Endothelial cell (in vitro differentiated cells): ENCODE data around the gene KNDC1. TPM values are rescaled to one million over a fixed set of nuclear protein-coding genes. Genes with fewer than 3 reads are reported as not detected.
A peak's percentile ranks its signal among the peaks of the same experiment; 100 is the strongest.

Source experiments
- DNase-seq: peaks from one replicate; pipeline ENCODE4 v3.0.0; 2021; ENCODE audit warnings: low spot score
- H3K27ac Mint-ChIP-seq: one replicate; pipeline ENCODE4 v1.8.0; 2021; ENCODE audit warnings: mixed read lengths, inconsistent platforms; ENCODE audit not compliant: unreplicated experiment
- H3K27me3 Mint-ChIP-seq: one replicate; pipeline ENCODE4 v1.8.0; 2021; ENCODE audit warnings: mild to moderate bottlenecking, moderate library complexity, mixed read lengths, inconsistent platforms; ENCODE audit not compliant: unreplicated experiment
- H3K36me3 Mint-ChIP-seq: one replicate; pipeline ENCODE4 v1.8.0; 2021; ENCODE audit warnings: mild to moderate bottlenecking, low read depth, mixed read lengths, inconsistent platforms; ENCODE audit not compliant: unreplicated experiment
- H3K4me1 Mint-ChIP-seq: one replicate; pipeline ENCODE4 v1.8.0; 2021; ENCODE audit warnings: mild to moderate bottlenecking, mixed read lengths, inconsistent platforms; ENCODE audit not compliant: unreplicated experiment
- H3K4me3 Mint-ChIP-seq: one replicate; pipeline ENCODE4 v1.8.0; 2021; ENCODE audit warnings: mild to moderate bottlenecking, mixed read lengths, inconsistent platforms; ENCODE audit not compliant: unreplicated experiment
- H3K9me3 Mint-ChIP-seq: one replicate; pipeline ENCODE4 v1.8.0; 2021; ENCODE audit warnings: mixed read lengths, inconsistent platforms; ENCODE audit not compliant: unreplicated experiment
- CTCF ChIP-seq: fragments of 200-600 bp; sonication (generic); IDR thresholded peaks from one replicate; pipeline ENCODE4 v1.5.0; 2021; ENCODE audit warnings: antibody characterized with exemption; ENCODE audit not compliant: unreplicated experiment
- total RNA-seq: library from RNA; stranded (reverse); fragmentation: NEBNext Ultra II Directional; extraction: Animal tissue kit (Norgen Biotek cat#: 25700); gene quantifications from one replicate; pipeline ENCODE4 v1.2.1, GENCODE V29; 2021; ENCODE audit not compliant: unreplicated experiment

KNDC1 gene
- total RNA-seq, 1 donor from 2014 or later: 1.3 TPM

GRCh38 chr10:133235932-133236331, 75.9 kb downstream of the KNDC1 start:
- H3K27me3 Mint-ChIP-seq: peaks cover 23% of the 10 kb centered on the region
- H3K27ac Mint-ChIP-seq: no peak overlapping the region
- H3K4me3 Mint-ChIP-seq: no peak overlapping the region
- H3K4me1 Mint-ChIP-seq: no peaks in the 10 kb centered on the region
- H3K36me3 Mint-ChIP-seq: peaks cover 3% of the 10 kb centered on the region
- no peak for TF ChIP-seq CTCF
- no peaks in the 10 kb centered on the region for H3K9me3 Mint-ChIP-seq
- no peak for DNase-seq

GRCh38 chr10:133236401-133237240, 76.6 kb downstream of the KNDC1 start:
- H3K4me1 Mint-ChIP-seq: no peaks in the 10 kb centered on the region
- H3K36me3 Mint-ChIP-seq: peaks cover 3% of the 10 kb centered on the region
- DNase-seq: no peak
- H3K27me3 Mint-ChIP-seq: peaks cover 21% of the 10 kb centered on the region
- H3K9me3 Mint-ChIP-seq: no peaks in the 10 kb centered on the region
- no peak overlapping the region for H3K4me3 Mint-ChIP-seq
- no peak for TF ChIP-seq CTCF
- no peak overlapping the region for H3K27ac Mint-ChIP-seq

GRCh38 chr10:133237241-133237587, 77.2 kb downstream of the KNDC1 start:
- no peak overlapping the region for H3K27ac Mint-ChIP-seq
- no peak for DNase-seq

GRCh38 chr10:133237588-133238465, 77.8 kb downstream of the KNDC1 start, which contains the start of gene VENTX:
TSS of gene VENTX (plus strand) at chr10:133237855. CDS start at chr10:133237915, 60 bp downstream.
- Mint-ChIP-seq H3K4me3 (peak within 1 kb of the TSS; percentile 62), H3K9me3 (no peaks in the 10 kb centered on the region), H3K4me1 (no peaks in the 10 kb centered on the region), H3K36me3 (peaks cover 3% of the 10 kb centered on the region), H3K27me3 (peaks cover 14% of the 10 kb centered on the region), H3K27ac (no peak within 1 kb of the TSS)
- no peak for DNase-seq
- no peak for TF ChIP-seq CTCF

More at GRCh38 chr10:133237241-133237587, 77.2 kb downstream of the KNDC1 start:
- H3K4me1 Mint-ChIP-seq: no peaks in the 10 kb centered on the region
- peaks cover 3% of the 10 kb centered on the region for H3K36me3 Mint-ChIP-seq
- no peak overlapping the region for H3K4me3 Mint-ChIP-seq
- peaks cover 17% of the 10 kb centered on the region for H3K27me3 Mint-ChIP-seq
- H3K9me3 Mint-ChIP-seq: no peaks in the 10 kb centered on the region
- TF ChIP-seq CTCF: no peak

- Mint-ChIP-seq H3K27me3 (peaks cover 13% of the 10 kb centered on the region), H3K4me3 (peak overlapping the region; percentile 62), H3K9me3 (no peaks in the 10 kb centered on the region), H3K36me3 (peaks cover 3% of the 10 kb centered on the region), H3K27ac (no peak overlapping the region), H3K4me1 (no peaks in the 10 kb centered on the region)
- no peak for DNase-seq
- no peak for TF ChIP-seq CTCF
These were observed 78.4 kb downstream of the KNDC1 start for GRCh38 chr10:133238466-133238804.
